Ramos (cell line): ENCODE measurements around the gene KRT5.

Experiments
- in situ Hi-C: fragments of 300-500 bp; cut with MboI; formaldehyde crosslinking; loops from one replicate; pipeline ENCODE4 v1.14.3; 2022; ENCODE audit warnings: low sequenced_read_pairs; ENCODE audit not compliant: unreplicated experiment

The KRT5 gene

DNA sequence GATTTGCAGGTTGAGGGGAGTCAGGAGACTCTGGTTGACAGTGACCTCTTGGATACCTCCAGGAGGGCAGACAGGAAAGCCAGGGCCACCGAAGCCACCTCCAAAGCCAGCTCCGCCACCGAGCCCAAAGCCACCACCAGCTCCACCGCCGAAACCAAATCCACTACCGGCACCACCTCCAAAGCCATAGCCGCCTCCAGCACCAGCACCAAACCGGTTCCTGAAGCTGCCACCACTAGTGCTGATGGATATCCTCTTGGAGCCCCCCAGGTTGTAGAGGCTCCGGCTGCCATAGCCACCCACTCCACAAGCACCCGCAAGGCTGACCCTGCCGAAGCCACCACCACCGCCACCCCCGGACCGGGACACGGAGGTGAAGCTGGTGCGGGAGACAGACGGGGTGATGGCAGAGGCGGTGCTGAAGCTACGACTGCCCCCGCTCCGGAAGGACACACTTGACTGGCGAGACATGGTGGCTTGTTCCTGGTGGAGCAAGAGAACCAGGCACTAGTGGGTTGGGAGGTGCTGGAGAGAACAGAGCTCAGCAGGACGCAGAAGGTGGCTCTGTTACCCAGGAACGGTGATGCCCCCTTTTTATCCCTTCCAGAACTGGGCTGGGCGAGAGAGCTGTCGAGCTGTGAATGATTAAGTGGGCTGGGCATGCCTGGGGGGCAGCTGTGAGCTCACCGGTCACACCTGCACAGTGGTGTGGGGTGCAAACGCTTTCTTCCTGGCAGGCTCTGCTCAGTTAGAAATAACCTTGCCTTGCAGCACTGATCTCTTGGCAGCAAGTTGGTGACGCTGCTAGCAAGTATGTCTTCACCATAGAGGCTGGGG, at the start of gene KRT5:
TSS of gene KRT5 (minus strand) at position 569 of the 837 bp plus-strand sequence. CDS start at position 471, 98 bp downstream.
- in situ Hi-C loops, result no loop called here

DNA sequence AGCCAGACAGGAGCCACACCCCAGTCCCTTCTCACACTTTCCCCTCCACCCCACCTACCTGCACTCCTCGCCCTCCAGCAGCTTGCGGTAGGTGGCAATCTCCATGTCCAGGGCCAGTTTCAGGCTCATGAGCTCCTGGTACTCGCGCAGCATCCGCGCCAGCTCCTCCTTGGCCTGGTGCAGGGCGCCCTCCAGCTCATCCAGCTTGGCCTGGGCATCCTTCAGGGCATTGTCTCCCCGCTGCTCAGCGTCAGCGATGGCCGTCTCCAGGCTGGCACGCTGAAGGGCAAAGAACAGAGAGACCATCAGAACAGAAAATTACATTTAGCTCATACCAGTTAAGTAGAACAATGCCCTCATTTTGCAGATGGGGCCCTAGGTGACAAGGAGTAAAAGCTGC, 47.9 kb upstream of the KRT5 start:
- in situ Hi-C loops, result no loop called here

GRCh38 chr12:52566847-52567291, 46.7 kb upstream of the KRT5 start:
- in situ Hi-C loops, result no loop called here

DNA sequence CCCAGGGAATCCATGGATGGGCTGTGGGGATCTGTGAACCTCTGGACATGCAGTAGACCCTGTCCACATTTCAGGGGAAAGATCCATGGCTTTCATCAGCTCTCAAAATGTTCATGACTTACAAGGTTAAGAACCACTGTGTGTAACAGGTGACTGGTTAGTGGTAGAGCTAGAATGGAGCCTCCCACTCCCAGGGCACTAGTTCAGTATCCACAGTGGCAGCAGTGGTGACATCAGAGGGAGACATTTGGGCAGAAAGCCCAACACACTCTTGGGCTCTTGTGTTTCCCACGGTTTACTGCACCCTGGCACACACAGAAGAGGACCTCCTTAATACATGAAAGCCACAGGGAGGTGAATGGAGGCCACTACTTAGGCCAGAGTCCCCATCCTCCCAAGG, 44.4 kb upstream of the KRT5 start:
- in situ Hi-C loops, result no loop called here

GRCh38 chr12:52561880-52562449, 41.8 kb upstream of the KRT5 start:
- in situ Hi-C loops, result no loop called here

DNA sequence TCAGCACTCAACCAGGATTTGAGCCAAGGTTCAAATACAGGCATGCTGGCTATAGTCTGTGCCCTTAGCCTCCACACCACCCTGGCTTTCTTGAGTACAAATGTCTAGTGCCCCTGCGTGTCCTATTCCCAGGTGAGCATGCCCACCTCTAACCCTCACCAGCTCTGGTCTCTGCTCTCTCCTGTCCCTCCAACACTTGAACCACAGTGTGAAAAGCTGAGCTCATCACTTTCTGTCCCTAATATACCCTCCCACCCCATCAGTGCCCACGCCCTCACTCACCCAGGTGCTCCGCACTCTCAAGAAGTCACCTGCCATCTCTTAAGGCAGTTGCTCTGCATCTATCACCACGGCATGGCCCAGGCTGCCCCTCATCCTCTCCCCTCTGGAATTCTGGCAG, 39.8 kb upstream of the KRT5 start:
- in situ Hi-C loops, result no loop called here

GRCh38 chr12:52558781-52559445, 38.7 kb upstream of the KRT5 start:
- in situ Hi-C loops, result no loop called here

DNA sequence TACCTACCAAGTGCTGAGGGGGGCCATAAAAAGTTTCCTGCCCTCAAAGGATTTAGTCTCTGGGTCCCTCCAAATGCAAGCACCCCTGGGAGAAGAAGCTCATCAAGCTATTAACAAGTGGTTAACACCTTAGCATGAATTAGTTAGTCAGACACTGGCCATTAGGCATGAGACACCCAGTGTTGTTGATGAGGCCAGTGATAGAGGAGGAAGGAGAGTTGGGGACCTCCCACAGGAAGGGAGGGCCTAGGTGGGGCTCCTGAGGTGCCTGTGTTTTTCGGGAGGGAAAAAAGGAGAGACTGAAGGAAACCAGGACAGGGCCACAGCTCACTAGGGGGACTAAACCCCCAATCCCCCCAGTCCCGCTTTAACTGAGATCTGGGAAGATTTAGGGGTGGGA, 37.3 kb upstream of the KRT5 start:
- in situ Hi-C loops, result no loop called here

DNA sequence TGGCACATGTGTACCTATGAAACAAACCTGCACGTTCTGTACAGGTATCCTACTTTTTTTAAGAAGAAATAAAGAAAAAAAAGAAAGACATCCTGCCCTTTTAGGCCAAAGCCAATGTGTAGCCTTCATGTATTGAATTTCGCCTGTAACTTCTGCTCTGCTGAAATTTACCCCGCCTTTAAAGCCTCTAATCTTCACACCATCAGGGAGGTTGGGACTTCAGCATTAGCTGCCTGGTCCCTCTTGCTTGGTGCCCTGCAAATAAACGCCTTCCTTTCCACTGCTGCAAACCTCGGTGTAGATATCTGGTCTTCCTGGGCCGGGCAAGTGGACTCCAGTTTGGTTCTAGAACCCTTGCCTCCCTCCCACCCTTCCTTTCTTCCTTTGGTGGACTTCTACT, 35.4 kb upstream of the KRT5 start:
- in situ Hi-C loops, result no loop called here

DNA sequence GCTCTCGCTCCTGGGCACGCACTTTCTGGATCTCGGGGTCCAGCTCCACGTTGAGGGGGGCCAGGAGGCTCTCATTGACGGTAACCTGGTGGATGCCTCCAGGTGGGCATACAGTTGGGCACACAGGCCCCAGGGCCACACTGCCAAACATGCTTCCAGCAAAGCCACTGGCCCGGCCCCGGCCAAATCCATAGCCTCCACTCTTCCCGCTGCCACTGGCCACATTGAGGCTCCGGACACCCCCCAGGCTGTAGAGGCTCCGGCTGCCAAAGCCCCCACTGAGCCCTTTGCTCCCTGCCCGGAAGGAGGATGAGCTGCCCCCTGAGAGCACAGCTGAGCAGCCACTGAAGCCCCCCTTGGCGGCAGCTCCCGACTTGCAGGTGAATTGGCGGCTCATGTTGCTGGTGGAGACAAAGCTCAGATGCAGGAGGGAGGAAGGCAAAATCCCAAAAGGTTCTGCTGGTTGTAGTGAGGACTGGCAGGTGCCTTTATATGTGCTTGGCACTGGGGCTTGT, 32.5 kb upstream of the KRT5 start, which contains the start of gene KRT71:
TSS of gene KRT71 (minus strand) at position 465 of the 515 bp plus-strand sequence. CDS start at position 397, 68 bp downstream.
- in situ Hi-C loops, result no loop called here

- in situ Hi-C loops, result no loop called here
These were observed 31.9 kb upstream of the KRT5 start for GRCh38 chr12:52552055-52552454.

DNA sequence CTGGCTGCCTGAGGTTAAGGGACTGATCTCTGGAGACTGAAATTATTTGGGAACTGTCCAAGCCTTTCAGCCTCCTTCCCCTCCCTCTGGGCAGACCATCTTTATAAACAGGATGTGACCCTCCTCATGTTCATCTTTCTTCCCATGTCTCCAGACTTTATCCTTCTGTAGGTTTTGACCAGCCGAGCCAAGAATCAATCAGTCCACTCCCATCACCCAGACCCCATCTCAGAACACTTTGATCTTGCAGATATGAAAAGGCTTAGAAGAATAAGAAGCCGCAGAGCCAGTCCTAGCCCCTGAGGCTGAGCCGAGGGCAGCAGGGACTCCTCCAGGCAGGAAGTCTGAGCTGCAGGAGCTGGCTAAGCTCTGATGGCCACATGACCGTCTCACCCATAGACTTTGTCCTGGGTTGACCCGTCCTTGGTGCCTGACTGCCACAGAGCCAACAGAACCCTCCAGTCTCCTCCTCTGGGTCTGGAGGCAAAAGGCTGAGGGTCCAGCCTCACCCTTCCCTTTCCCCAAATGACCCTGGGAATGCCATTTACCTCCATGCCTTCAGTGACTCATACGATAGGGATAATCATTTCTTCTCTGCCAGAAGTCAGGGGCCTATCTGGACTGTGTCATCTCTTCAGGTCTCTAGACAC, 31.1 kb upstream of the KRT5 start:
- in situ Hi-C loops, result no loop called here

DNA sequence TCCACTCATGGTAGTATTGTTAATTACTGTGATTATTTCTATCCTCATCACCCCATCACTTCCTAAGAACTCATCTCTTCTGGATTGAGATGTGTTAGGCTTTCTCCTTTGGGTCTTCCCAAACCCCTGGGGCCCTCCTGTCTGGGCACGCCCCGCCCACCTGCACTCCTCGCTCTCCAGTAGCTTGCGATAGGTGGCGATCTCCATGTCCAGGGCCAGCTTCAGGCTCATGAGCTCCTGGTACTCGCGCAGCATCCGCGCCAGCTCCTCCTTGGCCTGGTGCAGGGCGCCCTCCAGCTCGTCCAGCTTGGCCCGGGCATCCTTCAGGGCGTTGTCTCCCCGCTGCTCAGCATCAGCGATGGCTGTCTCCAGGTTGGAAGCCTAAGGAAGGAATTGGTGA, 25.9 kb upstream of the KRT5 start:
- in situ Hi-C loops, result no loop called here

DNA sequence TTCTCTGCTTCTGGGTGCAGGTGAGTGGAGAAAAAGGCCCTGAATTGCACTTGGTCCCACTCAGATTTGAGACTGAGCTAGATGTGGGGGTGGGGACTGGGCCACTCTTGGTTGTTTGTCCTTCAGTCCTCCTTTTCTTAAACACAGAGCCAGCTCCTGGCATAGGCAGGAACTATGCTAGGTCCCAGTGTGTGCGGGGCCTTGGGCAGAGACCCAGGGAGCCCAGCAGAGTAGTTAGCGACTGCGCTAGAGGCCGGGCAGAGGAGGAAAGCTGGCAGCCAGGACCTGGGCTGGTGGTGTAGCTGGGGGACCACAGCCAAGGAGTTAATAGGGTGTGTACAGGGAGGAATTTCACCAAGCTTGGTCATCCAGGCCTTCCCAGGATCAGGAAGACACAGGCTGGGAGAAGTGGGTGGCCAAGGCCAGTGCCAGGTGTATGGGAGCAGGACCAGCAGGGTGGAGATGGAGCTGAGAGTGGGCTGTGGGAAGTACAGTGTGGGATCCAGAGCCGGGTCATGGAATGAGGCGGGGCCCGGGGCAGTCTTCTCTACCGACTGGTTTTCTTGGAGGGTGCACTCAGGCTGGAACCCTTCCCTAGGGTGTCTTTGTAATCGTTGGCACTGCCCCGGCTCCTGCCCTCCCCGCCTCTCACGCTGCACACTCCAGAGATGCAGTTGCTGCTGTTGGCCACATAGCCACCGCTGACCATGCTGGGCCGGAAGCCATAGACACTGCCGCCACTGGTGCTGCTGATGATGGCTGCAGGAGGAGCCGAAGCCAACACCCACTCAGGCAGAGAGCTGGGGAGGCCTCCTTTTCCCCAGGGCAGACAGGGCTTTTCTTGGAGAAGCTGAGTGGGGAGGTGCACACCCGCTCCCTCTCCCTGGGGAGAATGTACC, 24.0 kb upstream of the KRT5 start:
- in situ Hi-C loops, result no loop called here

GRCh38 chr12:52542785-52543318, 22.7 kb upstream of the KRT5 start:
- in situ Hi-C loops, result no loop called here

DNA sequence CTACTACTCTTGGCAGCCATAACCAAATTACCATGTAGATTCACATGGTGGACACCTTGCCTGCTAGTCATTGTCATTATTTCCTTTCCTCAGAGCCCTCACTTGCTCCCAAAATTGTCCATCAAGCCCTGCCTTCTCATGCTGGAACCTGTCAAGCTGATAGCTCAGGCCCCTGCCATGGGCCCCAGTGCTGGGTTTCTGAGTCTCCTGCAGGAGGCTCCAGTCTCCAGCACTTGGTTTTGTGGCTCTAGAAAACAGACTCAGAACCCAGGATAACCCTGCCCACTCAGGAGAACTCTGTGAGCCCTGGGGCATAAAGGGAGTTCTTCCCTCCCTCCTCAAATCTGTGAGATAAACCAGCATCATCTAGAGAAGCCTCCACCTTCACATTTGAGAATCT, 22.0 kb upstream of the KRT5 start:
- in situ Hi-C loops, result no loop called here

DNA sequence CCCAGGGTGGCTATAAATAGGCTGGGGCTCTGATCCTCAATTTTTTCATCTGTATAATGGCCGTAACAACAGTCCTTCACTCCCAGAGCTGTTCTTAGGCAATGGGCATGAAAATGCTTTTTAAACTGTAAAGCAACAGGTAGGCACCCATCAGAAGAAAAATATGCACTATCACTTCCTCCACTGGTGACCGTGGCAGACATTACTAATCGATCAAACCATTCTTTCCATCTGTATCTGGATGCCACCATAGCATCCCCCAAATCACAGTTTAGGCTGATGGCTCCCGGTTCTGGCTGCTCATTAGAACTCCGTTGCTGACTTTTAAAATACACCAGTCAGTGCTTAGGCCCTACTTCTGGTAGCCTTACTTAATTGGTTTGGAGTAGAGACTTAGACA, 21.5 kb upstream of the KRT5 start:
- in situ Hi-C loops, result no loop called here

GRCh38 chr12:52540531-52540930, 20.3 kb upstream of the KRT5 start:
- in situ Hi-C loops, result no loop called here

- in situ Hi-C loops, result no loop called here
These were observed 19.6 kb upstream of the KRT5 start for GRCh38 chr12:52539821-52540173.
